Measurements from ENCODE around the gene STRAP. TPM values are rescaled to one million over a fixed set of nuclear protein-coding genes. Genes with fewer than 3 reads are reported as not detected.

STRAP gene
- total and polyA plus RNA-seq, 2 of the 4 experiments (the other 2 are of a cell fraction): 82.1 to 98.1 TPM

DNA sequence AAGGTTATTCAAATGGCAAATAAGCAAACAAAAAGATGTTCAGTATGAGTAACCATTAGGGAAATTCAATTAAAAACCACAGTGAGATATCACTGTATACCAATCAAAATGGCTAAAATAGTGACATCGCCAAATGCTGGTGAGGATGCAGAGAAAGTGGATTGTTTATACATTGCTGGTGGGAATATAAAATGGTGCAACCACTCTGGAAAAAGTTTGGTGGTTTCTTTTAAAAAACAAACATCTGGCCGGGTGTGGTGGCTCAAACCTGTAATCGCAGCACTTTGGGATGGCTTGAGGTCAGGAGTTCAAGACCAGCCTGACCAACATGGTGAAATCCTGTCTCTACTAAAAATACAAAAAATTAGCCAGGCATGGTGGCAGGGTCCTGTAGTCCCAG is 14.0 kb upstream of the STRAP start:
- no peak overlapping the region for H2AK5ac ChIP-seq (ENCODE audit: low read depth, low read length)
- no peak for TF ChIP-seq SMC3 (IDR thresholded peaks at IDR 0.05; ENCODE audit: low read depth, low read length)
- no peak for TF ChIP-seq CEBPB (IDR thresholded peaks at IDR 0.05; ENCODE audit: low read depth, low read length)
- no peak for TF ChIP-seq FOS (IDR thresholded peaks at IDR 0.05; ENCODE audit: low read depth, low read length)
- no peak for TF ChIP-seq MXI1 (IDR thresholded peaks at IDR 0.05; ENCODE audit: borderline replicate concordance, low read depth, low read length)
- TF ChIP-seq, protein P1, sequence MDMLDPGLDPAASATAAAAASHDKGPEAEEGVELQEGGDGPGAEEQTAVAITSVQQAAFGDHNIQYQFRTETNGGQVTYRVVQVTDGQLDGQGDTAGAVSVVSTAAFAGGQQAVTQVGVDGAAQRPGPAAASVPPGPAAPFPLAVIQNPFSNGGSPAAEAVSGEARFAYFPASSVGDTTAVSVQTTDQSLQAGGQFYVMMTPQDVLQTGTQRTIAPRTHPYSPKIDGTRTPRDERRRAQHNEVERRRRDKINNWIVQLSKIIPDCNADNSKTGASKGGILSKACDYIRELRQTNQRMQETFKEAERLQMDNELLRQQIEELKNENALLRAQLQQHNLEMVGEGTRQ (IDR thresholded peaks at IDR 0.05; ENCODE audit: low read depth, low read length): no peak
- no peak for TF ChIP-seq RCOR1 (IDR thresholded peaks at IDR 0.05; ENCODE audit: insufficient replicate concordance, low read length)
- TF ChIP-seq RFX5 (IDR thresholded peaks at IDR 0.05; ENCODE audit: low read depth, low read length): no peak
- TF ChIP-seq, protein P2, sequence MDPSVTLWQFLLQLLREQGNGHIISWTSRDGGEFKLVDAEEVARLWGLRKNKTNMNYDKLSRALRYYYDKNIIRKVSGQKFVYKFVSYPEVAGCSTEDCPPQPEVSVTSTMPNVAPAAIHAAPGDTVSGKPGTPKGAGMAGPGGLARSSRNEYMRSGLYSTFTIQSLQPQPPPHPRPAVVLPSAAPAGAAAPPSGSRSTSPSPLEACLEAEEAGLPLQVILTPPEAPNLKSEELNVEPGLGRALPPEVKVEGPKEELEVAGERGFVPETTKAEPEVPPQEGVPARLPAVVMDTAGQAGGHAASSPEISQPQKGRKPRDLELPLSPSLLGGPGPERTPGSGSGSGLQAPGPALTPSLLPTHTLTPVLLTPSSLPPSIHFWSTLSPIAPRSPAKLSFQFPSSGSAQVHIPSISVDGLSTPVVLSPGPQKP (IDR thresholded peaks at IDR 0.05; ENCODE audit: borderline replicate concordance, low read depth, low read length): no peak
- TF ChIP-seq, protein P3, sequence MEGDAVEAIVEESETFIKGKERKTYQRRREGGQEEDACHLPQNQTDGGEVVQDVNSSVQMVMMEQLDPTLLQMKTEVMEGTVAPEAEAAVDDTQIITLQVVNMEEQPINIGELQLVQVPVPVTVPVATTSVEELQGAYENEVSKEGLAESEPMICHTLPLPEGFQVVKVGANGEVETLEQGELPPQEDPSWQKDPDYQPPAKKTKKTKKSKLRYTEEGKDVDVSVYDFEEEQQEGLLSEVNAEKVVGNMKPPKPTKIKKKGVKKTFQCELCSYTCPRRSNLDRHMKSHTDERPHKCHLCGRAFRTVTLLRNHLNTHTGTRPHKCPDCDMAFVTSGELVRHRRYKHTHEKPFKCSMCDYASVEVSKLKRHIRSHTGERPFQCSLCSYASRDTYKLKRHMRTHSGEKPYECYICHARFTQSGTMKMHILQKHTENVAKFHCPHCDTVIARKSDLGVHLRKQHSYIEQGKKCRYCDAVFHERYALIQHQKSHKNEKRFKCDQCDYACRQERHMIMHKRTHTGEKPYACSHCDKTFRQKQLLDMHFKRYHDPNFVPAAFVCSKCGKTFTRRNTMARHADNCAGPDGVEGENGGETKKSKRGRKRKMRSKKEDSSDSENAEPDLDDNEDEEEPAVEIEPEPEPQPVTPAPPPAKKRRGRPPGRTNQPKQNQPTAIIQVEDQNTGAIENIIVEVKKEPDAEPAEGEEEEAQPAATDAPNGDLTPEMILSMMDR (conservative IDR thresholded peaks at IDR 0.05; ENCODE audit: low read depth, low read length): no peak
- no peak for TF ChIP-seq MAFK (IDR thresholded peaks at IDR 0.05; ENCODE audit: low read depth, low read length)
- TF ChIP-seq RAD21 (IDR thresholded peaks at IDR 0.05; ENCODE audit: low read length): no peak
- no peak for TF ChIP-seq NFE2L2 (IDR thresholded peaks at IDR 0.05; ENCODE audit: low read depth, low read length)
- TF ChIP-seq CHD1 (IDR thresholded peaks at IDR 0.05; ENCODE audit: low read depth, low read length): no peak
- TF ChIP-seq MAZ (IDR thresholded peaks at IDR 0.05; ENCODE audit: borderline replicate concordance, low read depth, low read length): no peak
- no peak overlapping the region for H3K9ac ChIP-seq (ENCODE audit: low read depth, low read length)
- H3K18ac ChIP-seq (ENCODE audit: low read depth, low read length): no peak overlapping the region
- dilution Hi-C loops (cut with HindIII; ENCODE audit: low sequenced_read_pairs, unreplicated experiment) (no loop called here), in situ Hi-C loops (cut with MboI; ENCODE audit: low sequenced_read_pairs) (loop anchor here (10.0 kb wide), 1 partner anchor 333 kb away; no protein-coding TSS in a partner anchor), intact Hi-C loops (cut with micrococcal nuclease) (no loop called here)
- CTCF ChIA-PET: no interaction called here
- no peak overlapping the region for H2BK20ac ChIP-seq (ENCODE audit: low read depth, low read length)
- H4K20me1 ChIP-seq (ENCODE audit: insufficient read depth, low read length): no peaks in the 10 kb centered on the region
- POLR2A ChIA-PET (ENCODE audit: unreplicated experiment): no interaction called here
- no peak overlapping the region for H2BK120ac ChIP-seq (ENCODE audit: low read depth, low read length)
- no peak overlapping the region for H4K5ac ChIP-seq (ENCODE audit: low read depth, low read length)
- H4K91ac ChIP-seq (ENCODE audit: insufficient read depth, low read depth, low read length): no peak overlapping the region
- no TSS peak for BruUV-seq (replicated peaks)
- no peaks in the 10 kb centered on the region for H3K36me3 ChIP-seq (ENCODE audit: control insufficient read depth, insufficient read depth, low read length)
- H4K8ac ChIP-seq (ENCODE audit: low read depth in 2 of 2, low read length in 2 of 2): no peak overlapping the region
- no peak overlapping the region for H3K4ac ChIP-seq (ENCODE audit: low read depth, low read length)
- no peak for ATAC-seq (ENCODE audit: low read depth)
- peaks cover 3% of the 10 kb centered on the region; the same call in 1 of the 2 replicates for H3K9me1 ChIP-seq (ENCODE audit: insufficient read depth, low read length)
- no peaks in the 10 kb centered on the region for H3K27me3 ChIP-seq (ENCODE audit: control insufficient read depth, insufficient read depth, low read length)
- H3K79me1 ChIP-seq (ENCODE audit: low read depth in 1 of 2, low read length in 2 of 2): no peaks in the 10 kb centered on the region
- no peak overlapping the region for H2AFZ ChIP-seq (replicated peaks; ENCODE audit: low read length, poor library complexity)
- H3K4me1 ChIP-seq (ENCODE audit: control insufficient read depth, insufficient read depth, low read length): no peaks in the 10 kb centered on the region
- H3K14ac ChIP-seq (replicated peaks; ENCODE audit: low read depth, low read length): no peak overlapping the region
- no peak overlapping the region for H3K4me3 ChIP-seq (ENCODE audit: insufficient read depth, low read depth, low read length)
- H2AK9ac ChIP-seq (replicated peaks; ENCODE audit: low read depth, low read length, poor library complexity): no peak overlapping the region
- no peak overlapping the region for H3K4me2 ChIP-seq (ENCODE audit: low read depth, low read length)
- WGBS, 2 experiments (ENCODE audit: extremely low coverage in 2 of 2, insufficient read length in 1 of 2): no CpG with 5 or more reads among the region's 3 CpGs
- no peak overlapping the region for H2BK15ac ChIP-seq (ENCODE audit: low read depth, low read length)
- no peak overlapping the region for H2BK5ac ChIP-seq (ENCODE audit: low read depth, low read length, poor library complexity, severe bottlenecking)
- H3K9me3 ChIP-seq (ENCODE audit: control insufficient read depth, insufficient read depth, low read length): no peaks in the 10 kb centered on the region
- no peak overlapping the region for H3K56ac ChIP-seq (ENCODE audit: extremely low read depth, insufficient read depth, low read length)
- no peak for DNase-seq
- no peak overlapping the region for H3K27ac ChIP-seq (ENCODE audit: insufficient read depth, low read length)
- no peak overlapping the region for H3K23ac ChIP-seq (ENCODE audit: low read depth, low read length)

All from IMR-90 (cell line).